GM10847 (cell line): Measurements from ENCODE around the gene DEPDC5.
A peak's percentile ranks its signal among the peaks of the same experiment; 100 is the strongest.

Experiments used
- POLR2A ChIP-seq: IDR thresholded peaks from 2 replicates; pipeline ENCODE4 v1.6.1; 2011; ENCODE audit not compliant: insufficient read length; ENCODE audit errors: extremely low read depth

The DEPDC5 gene

GRCh38 chr22:31938296-31938695, 184.5 kb downstream of the DEPDC5 start:
- no peak for TF ChIP-seq POLR2A

GRCh38 chr22:31940506-31940905, 186.7 kb downstream of the DEPDC5 start:
- TF ChIP-seq POLR2A, result no peak

GRCh38 chr22:31942091-31942490, 188.3 kb downstream of the DEPDC5 start:
- TF ChIP-seq POLR2A, result no peak

GRCh38 chr22:31943206-31943977, 189.6 kb downstream of the DEPDC5 start:
- TF ChIP-seq POLR2A, result no peak

- peak; percentile 97 for TF ChIP-seq POLR2A
Measured at GRCh38 chr22:31943978-31944699, 190.3 kb downstream of the DEPDC5 start, which contains the start of gene YWHAH. YWHAH (plus strand) TSS chr22:31944535; CDS start chr22:31944734, 199 bp downstream.

GRCh38 chr22:31944700-31945442, 191.1 kb downstream of the DEPDC5 start:
- no peak for TF ChIP-seq POLR2A

GRCh38 chr22:31945443-31945855, 191.6 kb downstream of the DEPDC5 start:
- no peak for TF ChIP-seq POLR2A

GRCh38 chr22:31945971-31946680, 192.3 kb downstream of the DEPDC5 start:
- TF ChIP-seq POLR2A, result no peak

GRCh38 chr22:31947296-31947695, 193.5 kb downstream of the DEPDC5 start:
- TF ChIP-seq POLR2A, result no peak

GRCh38 chr22:31948002-31948401, 194.2 kb downstream of the DEPDC5 start:
- no peak for TF ChIP-seq POLR2A

GRCh38 chr22:31950226-31950625, 196.4 kb downstream of the DEPDC5 start:
- TF ChIP-seq POLR2A, result no peak

GRCh38 chr22:31951194-31952093, 197.6 kb downstream of the DEPDC5 start:
- no peak for TF ChIP-seq POLR2A

- no peak for TF ChIP-seq POLR2A
Measured at GRCh38 chr22:31952094-31952401, 198.2 kb downstream of the DEPDC5 start.

GRCh38 chr22:31952472-31952871, 198.7 kb downstream of the DEPDC5 start:
- no peak for TF ChIP-seq POLR2A
